ENCODE results near the gene MAD1L1.
"Not testable (repeated sequence)": the region's sequence is repeated elsewhere in the genome, so short reads cannot be mapped to it uniquely, and the experiment has no call there.

Gene MAD1L1

DNA sequence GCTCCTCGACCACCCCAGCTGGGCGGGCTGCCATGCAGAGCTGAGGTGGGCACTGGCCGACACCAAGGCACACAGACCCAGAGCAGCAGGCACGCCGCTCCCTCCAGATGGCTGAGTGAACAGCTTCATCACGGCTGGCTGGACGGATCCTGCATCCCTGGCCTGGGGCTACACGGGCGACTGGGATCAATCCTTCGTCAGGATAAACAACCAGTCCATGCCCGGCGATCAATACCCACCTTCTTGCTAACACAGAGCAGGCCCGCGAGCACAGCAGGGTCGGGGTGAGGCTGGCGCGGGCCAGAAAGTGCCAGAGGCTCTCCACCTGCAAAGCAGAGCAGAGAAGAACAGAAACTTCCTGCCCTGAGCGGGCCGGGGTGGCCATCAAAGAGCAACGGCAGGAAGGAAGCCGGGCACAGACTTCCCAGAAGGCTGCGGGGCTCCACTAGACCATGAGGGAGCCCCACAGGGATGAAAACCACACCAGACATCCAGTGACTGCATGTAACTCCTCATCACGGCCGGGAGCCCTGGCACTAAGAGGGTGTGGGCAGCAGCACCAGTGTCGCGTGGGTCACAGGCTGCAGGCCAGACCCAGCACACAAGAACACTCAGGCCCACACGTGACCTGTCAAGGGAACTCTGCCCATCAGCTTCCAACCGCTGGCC lies 166.4 kb downstream of the MAD1L1 start:
- TF ChIP-seq, protein P1, sequence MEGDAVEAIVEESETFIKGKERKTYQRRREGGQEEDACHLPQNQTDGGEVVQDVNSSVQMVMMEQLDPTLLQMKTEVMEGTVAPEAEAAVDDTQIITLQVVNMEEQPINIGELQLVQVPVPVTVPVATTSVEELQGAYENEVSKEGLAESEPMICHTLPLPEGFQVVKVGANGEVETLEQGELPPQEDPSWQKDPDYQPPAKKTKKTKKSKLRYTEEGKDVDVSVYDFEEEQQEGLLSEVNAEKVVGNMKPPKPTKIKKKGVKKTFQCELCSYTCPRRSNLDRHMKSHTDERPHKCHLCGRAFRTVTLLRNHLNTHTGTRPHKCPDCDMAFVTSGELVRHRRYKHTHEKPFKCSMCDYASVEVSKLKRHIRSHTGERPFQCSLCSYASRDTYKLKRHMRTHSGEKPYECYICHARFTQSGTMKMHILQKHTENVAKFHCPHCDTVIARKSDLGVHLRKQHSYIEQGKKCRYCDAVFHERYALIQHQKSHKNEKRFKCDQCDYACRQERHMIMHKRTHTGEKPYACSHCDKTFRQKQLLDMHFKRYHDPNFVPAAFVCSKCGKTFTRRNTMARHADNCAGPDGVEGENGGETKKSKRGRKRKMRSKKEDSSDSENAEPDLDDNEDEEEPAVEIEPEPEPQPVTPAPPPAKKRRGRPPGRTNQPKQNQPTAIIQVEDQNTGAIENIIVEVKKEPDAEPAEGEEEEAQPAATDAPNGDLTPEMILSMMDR (conservative IDR thresholded peaks at IDR 0.05): no peak
- no peak for TF ChIP-seq ZFX (IDR thresholded peaks at IDR 0.05)
- no peak overlapping the region for H3K27ac ChIP-seq

DNA sequence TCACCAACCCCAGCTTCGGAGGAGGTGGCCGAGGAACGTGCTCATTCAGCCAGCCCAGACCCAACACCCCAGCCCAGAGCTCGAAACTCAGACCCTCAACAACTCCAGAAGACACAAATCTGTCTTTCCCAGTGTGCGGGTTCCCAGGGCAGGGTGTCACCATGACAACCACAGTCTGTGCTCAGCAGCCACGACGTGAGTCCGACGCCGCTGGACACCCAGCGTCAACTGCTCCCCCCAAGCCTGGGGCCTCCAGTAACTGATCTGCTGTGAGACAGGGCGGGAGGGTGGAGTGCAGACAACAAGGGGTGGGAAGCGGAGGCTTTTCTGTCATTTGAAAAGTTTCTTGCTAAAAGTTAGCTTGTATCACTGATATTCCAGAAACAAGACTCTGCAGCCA lies 167.2 kb downstream of the MAD1L1 start:
- TF ChIP-seq, protein P1 (conservative IDR thresholded peaks at IDR 0.05): no peak
- TF ChIP-seq ZFX (IDR thresholded peaks at IDR 0.05): no peak
- no peak overlapping the region for H3K27ac ChIP-seq

DNA sequence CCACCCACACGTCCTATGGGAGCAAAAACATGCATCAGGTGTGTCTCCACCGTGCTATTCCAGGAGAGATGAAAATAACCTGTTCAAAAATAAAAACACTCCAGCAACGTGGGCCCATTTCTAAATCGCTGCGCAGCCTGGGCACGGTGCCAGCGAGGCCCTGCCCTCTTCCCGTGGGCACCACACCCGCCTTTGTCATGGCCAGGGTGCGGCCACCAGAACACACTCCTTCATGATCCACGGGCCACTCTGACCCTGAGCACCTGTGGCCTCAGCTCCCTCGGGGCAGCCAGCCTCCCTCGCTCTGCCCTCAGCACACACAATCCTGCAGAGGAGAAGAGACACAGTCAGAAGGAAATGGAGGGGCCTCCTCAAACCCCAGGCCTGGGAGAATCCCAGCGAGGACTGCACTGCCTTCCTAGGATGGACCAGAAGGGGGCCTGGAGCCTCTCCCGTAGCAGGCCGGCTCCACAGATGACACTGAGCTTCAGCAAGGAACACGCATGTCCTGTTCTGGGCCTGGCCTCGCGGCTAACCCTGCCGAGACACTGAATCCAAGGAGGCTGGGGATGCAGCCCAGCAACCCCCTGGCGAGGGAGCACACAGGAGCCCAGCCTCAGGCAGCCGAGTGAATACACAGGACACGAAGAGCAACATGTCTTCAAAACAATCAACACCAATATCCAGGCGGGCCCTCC lies 169.0 kb downstream of the MAD1L1 start:
- no peak overlapping the region for H3K27ac ChIP-seq
- TF ChIP-seq ZFX (IDR thresholded peaks at IDR 0.05): no peak
- TF ChIP-seq, protein P1 (conservative IDR thresholded peaks at IDR 0.05): no peak

DNA sequence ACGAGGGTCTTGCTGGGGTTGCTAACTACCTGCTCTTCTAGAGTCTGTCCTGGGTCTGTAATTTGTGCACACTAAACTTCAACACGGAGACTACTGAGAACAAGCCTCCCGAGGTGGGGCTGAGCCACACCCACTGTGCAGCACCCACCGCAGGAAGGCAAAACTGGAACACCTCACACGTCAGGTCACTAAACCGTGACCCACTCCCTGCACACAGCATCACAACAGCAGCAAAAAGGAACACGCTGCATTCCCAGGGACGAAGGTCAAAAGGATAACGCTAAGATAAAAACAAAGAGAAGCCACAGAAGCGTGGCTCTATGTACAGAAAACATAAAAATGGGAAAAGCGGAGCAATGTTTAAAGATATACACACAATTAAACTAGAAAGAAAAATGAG lies 170.1 kb downstream of the MAD1L1 start:
- no peak overlapping the region for H3K27ac ChIP-seq
- TF ChIP-seq, protein P1 (conservative IDR thresholded peaks at IDR 0.05): no peak

DNA sequence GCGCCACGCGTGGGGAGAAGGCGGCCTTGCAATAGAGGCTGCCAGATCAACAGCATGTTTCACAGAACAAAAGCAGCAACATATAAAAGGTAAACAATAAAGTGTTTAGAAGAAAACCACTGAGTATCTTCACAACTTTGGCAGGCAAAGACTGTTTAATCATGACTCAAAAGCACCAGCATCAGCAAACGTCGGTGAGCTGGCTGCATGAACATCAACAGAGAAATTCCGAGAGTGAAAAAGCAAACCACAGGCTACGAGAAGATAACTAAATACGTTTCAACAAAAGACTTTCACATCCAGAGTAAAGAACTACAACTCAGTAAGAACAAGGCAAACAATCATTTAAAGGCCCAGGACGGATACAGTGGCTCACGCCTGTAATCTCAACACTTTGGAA lies 172.0 kb downstream of the MAD1L1 start:
- no peak overlapping the region for H3K27ac ChIP-seq
- no peak for TF ChIP-seq ZFX (IDR thresholded peaks at IDR 0.05)
- TF ChIP-seq, protein P1 (conservative IDR thresholded peaks at IDR 0.05): no peak

DNA sequence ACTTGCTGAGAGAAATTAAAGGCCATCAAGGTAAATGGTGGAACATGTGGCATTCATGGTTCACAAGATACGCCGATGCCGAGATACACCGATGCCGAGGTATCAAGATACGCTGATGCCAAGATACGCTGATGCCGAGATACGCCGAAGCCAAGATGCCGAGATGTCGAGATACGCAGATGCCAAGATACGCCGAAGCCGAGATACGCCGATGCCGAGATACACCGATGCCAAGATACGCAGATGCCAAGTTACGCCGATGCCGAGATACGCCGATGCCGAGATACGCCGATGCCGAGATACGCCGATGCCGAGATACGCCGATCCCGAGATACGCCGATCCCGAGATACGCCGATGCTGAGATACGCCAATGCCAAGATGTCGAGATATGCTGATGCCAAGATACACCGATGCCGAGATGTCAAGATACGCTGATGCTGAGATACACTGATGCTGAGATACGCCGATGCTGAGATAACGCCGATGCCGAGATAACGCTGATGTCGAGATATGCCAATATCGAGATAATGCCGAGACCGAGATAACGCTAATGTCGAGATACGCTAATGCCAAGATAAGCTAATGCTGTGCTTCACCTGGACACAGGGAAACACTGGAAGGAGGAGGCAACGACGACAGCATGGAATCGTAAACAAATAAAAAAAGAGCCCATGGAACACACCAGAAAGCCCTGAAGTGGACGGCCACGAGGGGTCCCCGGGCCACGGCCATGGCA lies 172.6 kb downstream of the MAD1L1 start:
- no peak for TF ChIP-seq ZFX (IDR thresholded peaks at IDR 0.05)
- TF ChIP-seq, protein P1 (conservative IDR thresholded peaks at IDR 0.05): no peak

DNA sequence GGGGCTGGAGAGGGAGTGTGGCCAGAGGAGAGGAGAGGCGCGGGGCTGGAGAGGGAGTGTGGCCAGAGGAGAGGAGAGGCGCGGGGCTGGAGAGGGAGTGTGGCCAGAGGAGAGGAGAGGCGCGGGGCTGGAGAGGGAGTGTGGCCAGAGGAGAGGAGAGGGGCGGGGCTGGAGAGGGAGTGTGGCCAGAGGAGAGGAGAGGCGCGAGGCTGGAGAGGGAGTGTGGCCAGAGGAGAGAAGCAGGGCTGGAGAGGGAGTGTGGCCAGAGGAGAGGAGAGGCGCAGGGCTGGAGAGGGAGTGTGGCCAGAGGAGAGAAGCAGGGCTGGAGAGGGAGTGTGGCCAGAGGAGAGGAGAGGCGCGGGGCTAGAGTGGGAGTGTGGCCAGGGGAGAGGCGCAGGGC lies 174.5 kb downstream of the MAD1L1 start:
- H3K27ac ChIP-seq: not testable (repeated sequence)

More for the DNA sequence above, 172.6 kb downstream of the MAD1L1 start:
- no peak overlapping the region for H3K27ac ChIP-seq

All from C4-2B (cell line).